ENCODE data around the gene ARSJ. TPM values are rescaled to one million over a fixed set of nuclear protein-coding genes. Genes with fewer than 3 reads are reported as not detected.

The ARSJ gene
- total and polyA plus RNA-seq, 8 donors = 0.80 to 5.7 (median 2.3) TPM

DNA sequence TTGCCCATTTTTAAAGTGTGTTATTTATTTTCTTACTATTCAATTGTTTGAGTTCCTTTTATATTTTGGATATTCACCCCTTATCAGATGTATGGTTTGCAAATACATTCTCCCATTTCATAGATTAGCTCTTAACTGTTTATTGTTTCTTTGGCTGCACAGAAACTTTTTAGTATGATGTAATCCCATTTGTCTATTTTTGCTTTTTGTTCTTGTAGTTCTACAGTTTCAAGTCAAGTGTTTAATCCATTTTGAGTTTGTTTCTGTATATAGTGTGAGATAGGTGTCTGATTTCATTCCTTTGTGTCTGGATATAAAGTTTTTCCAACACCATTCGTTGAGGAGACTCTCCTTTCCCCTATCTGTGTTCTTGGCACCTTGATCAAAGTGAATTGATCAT is 120.5 kb downstream of the ARSJ start:
- H3K36me3 ChIP-seq = no peaks in the 10 kb centered on the region
- no peak overlapping the region for H3K4me3 ChIP-seq
- no peaks in the 10 kb centered on the region for H3K9me3 ChIP-seq
- H3K27ac ChIP-seq = no peak overlapping the region
- intact Hi-C loops (cut with DNase I) = no loop called here
- no peaks in the 10 kb centered on the region for H3K4me1 ChIP-seq
- ATAC-seq = no peak
- TF ChIP-seq, protein P1, sequence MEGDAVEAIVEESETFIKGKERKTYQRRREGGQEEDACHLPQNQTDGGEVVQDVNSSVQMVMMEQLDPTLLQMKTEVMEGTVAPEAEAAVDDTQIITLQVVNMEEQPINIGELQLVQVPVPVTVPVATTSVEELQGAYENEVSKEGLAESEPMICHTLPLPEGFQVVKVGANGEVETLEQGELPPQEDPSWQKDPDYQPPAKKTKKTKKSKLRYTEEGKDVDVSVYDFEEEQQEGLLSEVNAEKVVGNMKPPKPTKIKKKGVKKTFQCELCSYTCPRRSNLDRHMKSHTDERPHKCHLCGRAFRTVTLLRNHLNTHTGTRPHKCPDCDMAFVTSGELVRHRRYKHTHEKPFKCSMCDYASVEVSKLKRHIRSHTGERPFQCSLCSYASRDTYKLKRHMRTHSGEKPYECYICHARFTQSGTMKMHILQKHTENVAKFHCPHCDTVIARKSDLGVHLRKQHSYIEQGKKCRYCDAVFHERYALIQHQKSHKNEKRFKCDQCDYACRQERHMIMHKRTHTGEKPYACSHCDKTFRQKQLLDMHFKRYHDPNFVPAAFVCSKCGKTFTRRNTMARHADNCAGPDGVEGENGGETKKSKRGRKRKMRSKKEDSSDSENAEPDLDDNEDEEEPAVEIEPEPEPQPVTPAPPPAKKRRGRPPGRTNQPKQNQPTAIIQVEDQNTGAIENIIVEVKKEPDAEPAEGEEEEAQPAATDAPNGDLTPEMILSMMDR (IDR thresholded peaks at IDR 0.05) = no peak
- H3K27me3 ChIP-seq = no peaks in the 10 kb centered on the region
- DNase-seq = no peak
- FAIRE-seq = no peak
- WGBS, 2 donors = 23 to 27% methylated on average over 1 of the region's 1 CpG

DNA sequence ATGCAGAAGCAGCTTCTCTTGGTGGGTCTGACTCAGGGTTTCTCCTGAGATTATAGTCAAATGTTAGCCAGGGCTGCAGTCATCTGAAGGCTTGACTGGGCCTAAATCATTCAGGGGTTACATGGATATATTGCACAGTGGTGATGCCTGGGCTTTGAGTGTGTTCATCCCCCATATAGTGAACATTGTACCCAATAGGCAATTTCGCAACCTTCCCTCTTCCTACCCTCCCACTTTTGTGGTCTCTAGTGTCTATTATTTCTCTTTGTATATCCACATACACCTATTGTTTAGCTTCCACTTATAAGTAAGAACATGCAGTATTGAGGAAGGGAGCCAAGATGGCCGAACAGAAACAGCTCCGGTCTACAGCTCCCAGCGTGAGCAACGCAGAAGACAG is 127.6 kb downstream of the ARSJ start:
- TF ChIP-seq, protein P1 (IDR thresholded peaks at IDR 0.05) = no peak
- DNase-seq (no peak), FAIRE-seq (no peak), ATAC-seq (no peak)
- Histone ChIP-seq H3K4me3 (no peak overlapping the region), H3K4me1 (no peaks in the 10 kb centered on the region), H3K36me3 (no peaks in the 10 kb centered on the region), H3K27me3 (no peaks in the 10 kb centered on the region), H3K27ac (no peak overlapping the region), H3K9me3 (no peaks in the 10 kb centered on the region)
- intact Hi-C loops (cut with DNase I) = no loop called here
- WGBS, 2 donors = 71 to 75% methylated on average over 5 of the region's 5 CpGs

Other genes with a start within 250 kb of the ARSJ start
- 10 to 100 TPM in 3 of 6 donors, 1 to 10 TPM in 3; 7.6 to 23.1 (median 11.3) TPM for gene CAMK2D, start 217.9 kb downstream of the ARSJ start, total RNA-seq
- gene CAMK2D, start 217.9 kb downstream of the ARSJ start, polyA plus RNA-seq = 1 to 10 TPM; 4.0 to 9.9 TPM